Measurements from ENCODE around the gene RFX5. TPM values are rescaled to one million over a fixed set of nuclear protein-coding genes. Genes with fewer than 3 reads are reported as not detected.

The RFX5 gene
- polyA plus RNA-seq, 3 donors: 39.3 to 66.3 (median 43.5) TPM

DNA sequence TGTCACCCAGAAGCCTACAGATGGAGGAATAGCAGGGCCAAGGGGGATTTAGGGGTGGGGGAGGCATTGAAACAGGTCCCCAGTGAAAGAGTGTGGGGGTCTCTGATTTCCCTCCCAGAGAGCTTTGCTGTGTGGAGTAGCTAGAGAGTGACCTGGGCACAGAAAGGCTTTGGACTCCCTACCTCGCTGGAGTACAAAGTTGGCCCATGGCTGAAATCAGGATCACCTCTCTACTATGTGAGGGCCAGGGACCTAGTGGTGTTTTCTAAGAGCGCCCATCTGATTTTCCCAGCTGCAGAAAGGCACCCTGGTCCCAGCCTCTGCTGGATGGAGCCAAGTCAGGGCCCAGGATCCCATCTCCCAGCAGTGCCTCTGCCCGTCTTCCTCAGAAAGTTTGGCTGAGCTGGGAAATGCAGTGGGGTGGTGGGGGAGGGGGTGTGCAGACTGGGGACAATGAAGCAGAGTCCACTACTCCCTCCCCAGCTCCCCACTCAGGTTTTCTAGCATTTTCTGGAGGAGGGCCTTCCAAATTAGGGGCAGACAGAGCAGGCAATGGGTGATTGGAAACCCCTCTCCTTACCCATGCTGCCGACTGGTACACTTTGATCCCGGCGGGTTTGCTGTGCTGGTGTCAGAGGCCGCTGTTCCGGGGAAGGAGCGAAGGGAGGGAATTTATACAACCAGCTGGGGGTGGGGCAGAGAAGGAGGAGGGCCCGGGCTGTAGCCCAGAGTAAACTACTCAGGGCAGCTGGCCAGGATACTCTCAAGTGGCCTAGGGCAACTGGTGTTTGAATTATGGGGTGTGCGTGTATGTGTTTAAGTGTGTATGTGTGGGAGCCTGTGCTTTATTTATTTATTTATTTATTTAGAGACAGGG is 25.2 kb upstream of the RFX5 start, which contains the start of gene SELENBP1:
Gene SELENBP1, minus strand, starts transcription at position 648 of the 877 bp plus-strand sequence. Its CDS starts 64 bp downstream, at position 584.
- H3K36me3 Mint-ChIP-seq: no peaks in the 10 kb centered on the region
- H3K4me1 Mint-ChIP-seq: peaks cover 30% of the 10 kb centered on the region
- WGBS (ENCODE audit: insufficient coverage): 92% methylated on average over 4 of the region's 11 CpGs
- H3K27ac Mint-ChIP-seq: peak within 1 kb of the TSS in 3 of 7 donors; percentile 31 to 85 (median 72)
- Histone ChIP-seq H3K36me3 (replicated peaks in 1 of 2; ENCODE audit: control insufficient read depth in 1 of 2, insufficient read depth in 2 of 2, low read length in 2 of 2) (no peaks in the 10 kb centered on the region), H3K4me3 (replicated peaks in 1 of 3; ENCODE audit: low read depth in 2 of 3, low read length in 3 of 3) (peak within 1 kb of the TSS in 1 of 3 experiments; percentile 36), H3K4me2 (replicated peaks; ENCODE audit: extremely low read depth, low read length, poor library complexity, severe bottlenecking) (peak within 1 kb of the TSS; percentile 13), H3K27ac (ENCODE audit: low read depth in 1 of 2, low read length in 2 of 2) (no peak within 1 kb of the TSS), H2AFZ (ENCODE audit: insufficient read depth, low read depth, low read length, poor library complexity, severe bottlenecking) (peak within 1 kb of the TSS; percentile 50), H3K9ac (ENCODE audit: insufficient read depth, low read length, poor library complexity, severe bottlenecking) (no peak within 1 kb of the TSS), H3K79me2 (ENCODE audit: insufficient read depth, low read length) (no peaks in the 10 kb centered on the region), H3K9me3 (replicated peaks in 1 of 2; ENCODE audit: control insufficient read depth in 1 of 2, insufficient read depth in 1 of 2, low read length in 2 of 2) (no peaks in the 10 kb centered on the region), H4K20me1 (ENCODE audit: insufficient read depth, low read length) (no peaks in the 10 kb centered on the region), H3K4me1 (ENCODE audit: control insufficient read depth in 1 of 2, insufficient read depth in 2 of 2, low read length in 2 of 2) (peaks cover 22 to 39% of the 10 kb centered on the region in 2 donors), H3K27me3 (ENCODE audit: control insufficient read depth in 2 of 2, insufficient read depth in 2 of 2, low read length in 2 of 2) (no peaks in the 10 kb centered on the region)
- peaks cover 0 to 1% (median 0%) of the 10 kb centered on the region in 7 donors for H3K9me3 Mint-ChIP-seq
- TF ChIP-seq, protein P1, sequence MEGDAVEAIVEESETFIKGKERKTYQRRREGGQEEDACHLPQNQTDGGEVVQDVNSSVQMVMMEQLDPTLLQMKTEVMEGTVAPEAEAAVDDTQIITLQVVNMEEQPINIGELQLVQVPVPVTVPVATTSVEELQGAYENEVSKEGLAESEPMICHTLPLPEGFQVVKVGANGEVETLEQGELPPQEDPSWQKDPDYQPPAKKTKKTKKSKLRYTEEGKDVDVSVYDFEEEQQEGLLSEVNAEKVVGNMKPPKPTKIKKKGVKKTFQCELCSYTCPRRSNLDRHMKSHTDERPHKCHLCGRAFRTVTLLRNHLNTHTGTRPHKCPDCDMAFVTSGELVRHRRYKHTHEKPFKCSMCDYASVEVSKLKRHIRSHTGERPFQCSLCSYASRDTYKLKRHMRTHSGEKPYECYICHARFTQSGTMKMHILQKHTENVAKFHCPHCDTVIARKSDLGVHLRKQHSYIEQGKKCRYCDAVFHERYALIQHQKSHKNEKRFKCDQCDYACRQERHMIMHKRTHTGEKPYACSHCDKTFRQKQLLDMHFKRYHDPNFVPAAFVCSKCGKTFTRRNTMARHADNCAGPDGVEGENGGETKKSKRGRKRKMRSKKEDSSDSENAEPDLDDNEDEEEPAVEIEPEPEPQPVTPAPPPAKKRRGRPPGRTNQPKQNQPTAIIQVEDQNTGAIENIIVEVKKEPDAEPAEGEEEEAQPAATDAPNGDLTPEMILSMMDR (IDR thresholded peaks at IDR 0.05): no peak
- DNase-seq: no peak
- intact Hi-C loops (cut with micrococcal nuclease): no loop called here
- peaks cover 2 to 3% (median 2%) of the 10 kb centered on the region in 3 donors for H3K27me3 Mint-ChIP-seq (ENCODE audit: low read depth in 3 of 3)
- H3K4me3 Mint-ChIP-seq: peak within 1 kb of the TSS in 1 of 2 donors; percentile 19

- Mint-ChIP-seq H3K4me1 (peaks cover 30% of the 10 kb centered on the region), H3K4me3 (peak overlapping the region in 1 of 2 donors; percentile 19), H3K36me3 (no peaks in the 10 kb centered on the region), H3K27me3 (ENCODE audit: low read depth in 3 of 3) (peaks cover 2 to 3% (median 2%) of the 10 kb centered on the region in 3 donors), H3K9me3 (peaks cover 0 to 2% (median 0%) of the 10 kb centered on the region in 7 donors), H3K27ac (peak overlapping the region in 6 of 7 donors; percentile 67 to 85 (median 76))
- Histone ChIP-seq H3K4me3 (replicated peaks in 1 of 3; ENCODE audit: low read depth in 2 of 3, low read length in 3 of 3) (peak overlapping the region in 1 of 3 experiments; percentile 36), H3K4me2 (replicated peaks; ENCODE audit: extremely low read depth, low read length, poor library complexity, severe bottlenecking) (peak overlapping the region; percentile 13), H3K27ac (ENCODE audit: low read depth in 1 of 2, low read length in 2 of 2) (no peak overlapping the region), H3K79me2 (ENCODE audit: insufficient read depth, low read length) (no peaks in the 10 kb centered on the region), H3K27me3 (ENCODE audit: control insufficient read depth in 2 of 2, insufficient read depth in 2 of 2, low read length in 2 of 2) (no peaks in the 10 kb centered on the region), H3K36me3 (replicated peaks in 1 of 2; ENCODE audit: control insufficient read depth in 1 of 2, insufficient read depth in 2 of 2, low read length in 2 of 2) (no peaks in the 10 kb centered on the region), H3K4me1 (ENCODE audit: control insufficient read depth in 1 of 2, insufficient read depth in 2 of 2, low read length in 2 of 2) (peaks cover 22 to 39% of the 10 kb centered on the region in 2 donors), H3K9ac (ENCODE audit: insufficient read depth, low read length, poor library complexity, severe bottlenecking) (no peak overlapping the region), H2AFZ (ENCODE audit: insufficient read depth, low read depth, low read length, poor library complexity, severe bottlenecking) (peak overlapping the region; percentile 50), H4K20me1 (ENCODE audit: insufficient read depth, low read length) (no peaks in the 10 kb centered on the region), H3K9me3 (replicated peaks in 1 of 2; ENCODE audit: control insufficient read depth in 1 of 2, insufficient read depth in 1 of 2, low read length in 2 of 2) (no peaks in the 10 kb centered on the region)
- peak in 1 of 3 donors; percentile 25 for DNase-seq
- intact Hi-C loops (cut with micrococcal nuclease): no loop called here
- 67% methylated on average over 1 of the region's 9 CpGs for WGBS (ENCODE audit: insufficient coverage)
- TF ChIP-seq, protein P1 (IDR thresholded peaks at IDR 0.05): no peak
Observed at GRCh38 chr1:151371370-151372057, 24.5 kb upstream of the RFX5 start.

Data from CD14-positive monocyte (primary cell).